GM18867 (cell line): ENCODE measurements around the gene VIPR2.

ENCODE experiments used
- ATAC-seq: cut with Tn5 transposase; IDR thresholded peaks from one replicate; pipeline ENCODE4 v1.9.1; 2021; ENCODE audit warnings: mild to moderate bottlenecking, moderate library complexity; ENCODE audit not compliant: unreplicated experiment

Gene VIPR2

DNA sequence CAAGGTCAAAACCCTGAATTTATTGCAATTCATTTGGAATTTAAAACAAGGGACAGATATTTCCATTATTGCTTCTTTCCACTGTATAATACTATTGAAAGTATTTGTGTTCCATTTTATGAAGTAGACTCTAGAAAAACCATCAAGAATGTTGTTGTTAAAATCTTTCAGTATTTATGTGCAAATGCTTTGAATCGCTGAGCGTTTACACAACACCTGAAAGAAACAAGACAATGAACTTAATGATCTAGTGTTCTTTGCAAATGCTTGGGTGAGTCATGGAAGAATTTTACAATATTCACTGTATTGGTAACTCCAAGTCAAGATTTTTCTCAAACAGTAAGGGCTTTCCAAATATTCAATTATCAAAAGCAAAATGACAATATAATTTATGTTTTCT is 97.1 kb downstream of the VIPR2 start:
- ATAC-seq: no peak

DNA sequence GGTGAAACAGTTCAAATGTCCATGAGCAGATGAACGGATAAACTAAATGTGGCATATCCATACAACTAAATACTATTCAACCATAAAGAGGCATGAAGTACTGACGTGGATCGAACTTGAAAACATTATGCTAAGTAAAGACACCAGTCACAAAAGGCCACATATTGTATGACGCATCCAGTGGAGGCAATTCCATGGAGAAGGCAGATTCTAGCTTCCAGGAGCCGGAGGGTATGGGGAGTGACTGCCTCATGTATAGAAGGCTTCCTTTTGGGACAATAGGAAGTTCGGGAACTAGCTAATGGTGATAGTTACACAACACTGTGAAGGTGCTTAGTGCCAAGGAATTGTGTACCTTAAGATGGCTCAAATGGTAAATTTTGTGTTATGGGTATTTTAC is 98.4 kb downstream of the VIPR2 start:
- no peak for ATAC-seq

DNA sequence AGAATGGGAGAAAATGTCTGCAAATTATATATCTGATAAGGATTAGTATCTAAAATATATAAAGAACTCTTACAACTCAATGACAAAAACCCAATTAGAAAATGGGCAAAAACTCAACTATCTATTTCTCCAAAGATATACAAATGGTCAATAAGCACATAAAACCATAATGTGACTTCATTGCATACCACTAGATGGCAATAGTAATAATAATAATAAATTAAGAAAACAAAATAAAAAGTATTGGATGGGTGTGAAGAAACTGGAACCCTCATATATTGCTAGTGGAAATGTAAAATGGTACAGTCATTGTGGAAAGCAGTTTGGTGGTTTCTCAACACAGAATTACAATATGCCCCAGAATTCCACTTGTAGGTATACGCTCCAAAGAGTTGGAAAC is 98.8 kb downstream of the VIPR2 start:
- no peak for ATAC-seq

DNA sequence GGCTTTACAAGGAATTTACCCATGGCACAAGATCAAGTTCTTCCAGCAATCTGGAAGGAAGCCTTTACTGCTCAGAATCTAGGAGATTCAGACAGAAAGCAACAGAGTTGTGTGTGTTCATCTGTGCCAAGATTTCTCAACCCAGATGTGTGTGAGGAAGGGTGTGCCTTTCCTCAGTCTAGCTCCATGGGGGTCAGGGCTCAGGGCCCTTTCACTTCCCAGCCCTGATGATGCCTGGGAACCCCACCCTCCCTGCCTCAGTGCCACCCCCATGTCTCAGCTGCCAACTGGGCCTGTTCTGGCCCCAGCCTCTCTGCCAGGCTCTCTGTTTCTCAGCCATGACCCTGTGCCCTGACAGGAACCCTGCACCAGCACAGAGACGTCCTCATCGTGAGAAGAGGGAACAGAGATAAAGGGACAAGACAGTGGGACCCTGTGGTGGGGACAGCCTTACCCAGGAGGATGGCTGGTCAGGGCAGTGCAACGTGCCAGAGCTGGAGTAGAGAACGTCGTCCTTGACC is 102.0 kb downstream of the VIPR2 start:
- no peak for ATAC-seq

DNA sequence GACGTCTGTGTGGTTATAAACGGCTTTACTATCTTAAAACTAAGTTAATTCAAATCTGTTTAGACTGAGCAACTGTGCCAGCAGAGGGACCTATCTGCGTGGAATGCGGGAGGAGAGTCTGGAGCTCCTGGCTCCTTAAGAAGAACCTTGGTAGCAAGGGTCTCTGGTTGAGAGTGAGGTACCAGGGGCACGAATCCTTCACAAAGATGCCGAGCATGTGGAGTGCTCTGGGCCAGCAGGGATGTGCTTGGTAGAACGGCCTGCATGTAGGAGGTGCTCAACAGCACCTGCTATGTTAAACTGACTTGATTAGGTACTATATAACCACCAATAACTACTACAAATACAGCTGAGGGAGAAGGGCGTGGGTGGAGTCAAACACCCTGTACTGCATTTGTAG is 102.6 kb downstream of the VIPR2 start:
- no peak for ATAC-seq

DNA sequence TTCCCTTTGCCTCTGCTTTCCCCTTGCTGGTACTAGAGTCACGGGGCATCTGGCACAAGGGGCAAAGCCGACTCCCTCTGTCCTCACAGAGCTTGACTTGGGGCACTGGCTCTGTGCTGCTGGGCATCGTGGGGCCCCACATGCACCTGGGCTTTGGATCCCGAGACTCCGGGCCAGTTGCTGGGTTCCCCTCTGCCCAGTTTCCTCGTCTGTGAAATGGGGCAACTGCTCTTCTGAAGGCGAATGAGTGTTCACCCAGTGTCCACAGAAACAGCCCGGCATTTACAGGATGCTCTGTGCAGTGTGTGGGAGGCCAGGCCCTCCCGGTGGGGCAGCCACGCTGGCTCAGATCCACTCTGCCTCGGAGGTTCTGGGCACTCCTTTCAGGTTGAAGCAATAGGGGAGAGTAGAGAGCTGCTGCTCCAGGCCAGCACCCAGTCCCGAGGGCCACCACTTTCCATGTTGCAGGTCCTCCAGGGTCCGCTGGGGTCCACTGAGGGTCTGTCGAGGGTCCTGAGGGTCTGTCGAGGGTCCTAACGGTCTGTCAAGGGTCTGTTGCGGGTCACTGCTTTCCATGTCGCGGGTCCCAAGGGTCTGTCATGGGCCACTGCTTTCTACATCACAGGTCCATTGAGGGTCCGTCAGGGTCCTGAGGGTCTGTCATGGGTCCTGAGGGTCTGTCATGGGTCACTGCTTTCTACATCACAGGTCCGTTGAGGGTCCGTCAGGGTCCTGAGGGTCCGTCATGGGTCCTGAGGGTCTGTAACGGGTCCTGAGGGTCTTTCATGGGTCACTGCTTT is 103.6 kb downstream of the VIPR2 start:
- no peak for ATAC-seq

DNA sequence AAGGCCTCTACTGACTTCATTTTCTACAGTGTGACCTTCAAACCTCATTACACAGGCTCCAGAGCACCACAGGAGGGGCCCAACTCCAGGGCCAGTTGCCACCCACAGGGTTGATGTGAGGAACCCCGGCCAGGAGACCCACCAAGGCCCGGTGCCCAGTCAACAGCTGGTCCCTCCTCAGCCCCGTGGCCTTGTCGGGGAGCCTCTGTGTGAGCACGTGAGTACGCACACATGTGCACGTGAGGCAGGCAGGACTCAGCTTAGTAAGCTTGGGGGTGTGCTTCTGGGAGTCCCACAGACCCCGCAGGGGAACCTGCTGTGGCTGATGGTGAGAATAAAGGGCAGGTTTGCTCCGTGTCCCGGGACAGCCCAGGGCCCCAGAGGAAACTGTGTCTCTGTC is 104.5 kb downstream of the VIPR2 start:
- ATAC-seq: no peak

DNA sequence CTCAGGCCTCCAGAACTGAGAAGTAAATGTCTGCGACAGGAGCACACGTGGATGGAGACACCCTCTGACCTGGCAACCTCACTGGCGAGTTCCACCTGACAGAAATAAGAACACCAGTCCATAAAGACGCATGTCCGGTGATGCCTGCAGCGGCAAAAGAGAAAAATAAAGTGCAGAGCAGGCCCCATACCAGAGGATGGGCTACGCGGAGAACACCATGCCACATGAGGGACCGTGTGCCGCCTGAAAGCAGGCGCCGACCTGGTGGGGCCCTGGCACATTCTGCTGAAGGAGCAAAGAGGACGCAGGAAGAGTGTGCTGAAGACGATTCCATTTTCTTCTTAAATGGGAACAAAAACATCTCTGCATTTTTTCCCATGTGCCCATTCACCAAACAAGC is 105.0 kb downstream of the VIPR2 start:
- ATAC-seq: no peak

DNA sequence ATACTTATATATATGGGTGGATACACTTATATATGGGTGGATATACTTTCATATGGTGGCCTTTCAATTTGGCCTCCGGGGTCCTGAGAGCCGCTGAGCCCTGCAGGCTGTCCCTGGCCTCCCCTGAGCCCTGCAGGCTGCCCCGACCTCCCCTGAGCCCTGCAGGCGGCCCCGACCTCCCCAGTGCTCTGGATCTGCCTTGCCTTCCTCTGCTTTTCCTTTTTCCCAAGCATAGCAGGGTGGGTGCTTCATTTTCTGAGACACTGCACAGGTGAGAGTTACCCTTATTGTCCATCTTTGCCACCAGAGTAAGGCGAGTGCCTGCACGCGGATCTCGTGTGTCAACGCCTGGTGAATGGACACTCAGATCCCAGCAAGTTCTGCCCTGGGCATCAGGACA is 106.6 kb downstream of the VIPR2 start:
- no peak for ATAC-seq

DNA sequence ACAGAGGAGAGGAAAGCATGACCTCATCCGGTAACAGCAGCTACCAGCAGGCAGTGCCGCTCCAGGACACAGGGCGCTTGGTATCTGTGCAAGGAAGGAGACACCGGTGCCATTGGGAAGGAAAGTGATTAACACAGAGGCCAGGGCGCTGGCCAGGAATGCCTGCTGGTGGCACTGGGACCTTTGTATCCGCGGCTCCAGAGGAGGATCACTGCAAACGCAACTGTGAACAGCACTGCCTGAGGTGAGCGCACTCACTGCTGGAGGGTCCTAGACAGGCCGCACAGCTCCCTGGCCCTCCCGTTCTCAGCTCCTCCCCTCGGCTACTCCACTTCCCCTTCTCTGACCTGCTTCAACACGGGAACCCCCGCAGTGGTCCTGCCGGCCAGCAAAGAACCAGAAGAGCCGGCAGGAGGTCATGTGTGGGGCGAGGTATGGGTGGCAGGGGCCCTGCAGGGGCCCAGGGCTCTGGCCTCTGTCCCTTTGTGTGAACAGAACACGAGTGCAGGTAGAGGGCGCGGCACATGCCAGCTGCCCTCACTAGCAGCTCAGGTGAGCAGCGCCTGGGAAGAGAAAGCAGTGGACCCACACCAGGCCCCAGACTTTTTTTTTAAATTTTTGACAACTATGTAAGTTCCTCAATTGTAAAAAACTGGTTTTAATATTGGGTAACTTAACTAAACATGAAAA is 107.6 kb downstream of the VIPR2 start:
- no peak for ATAC-seq

DNA sequence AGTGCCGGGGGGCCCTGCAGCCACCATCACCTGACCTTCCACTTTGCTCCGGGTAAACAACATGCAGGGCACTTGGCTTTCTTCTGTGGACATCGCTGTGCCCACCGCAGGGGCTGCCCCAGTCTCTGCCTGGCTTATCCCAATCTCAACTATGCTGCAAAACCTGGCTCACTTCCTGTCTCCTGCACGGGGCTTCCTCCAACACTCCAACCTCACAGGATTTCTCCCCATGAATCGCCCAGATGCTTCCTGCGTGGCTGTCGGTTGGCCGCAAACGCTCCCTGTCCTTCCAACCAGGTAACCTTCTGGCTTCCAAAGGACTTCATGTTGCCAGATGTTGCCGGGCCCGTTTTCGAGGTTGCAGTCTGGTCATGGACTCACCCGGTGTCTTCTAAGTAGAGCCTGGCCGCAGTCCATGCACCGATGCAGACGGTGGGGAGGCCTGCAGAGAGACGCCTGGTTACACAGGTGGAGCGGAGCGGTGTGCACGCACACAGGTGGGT is 109.0 kb downstream of the VIPR2 start:
- no peak for ATAC-seq

DNA sequence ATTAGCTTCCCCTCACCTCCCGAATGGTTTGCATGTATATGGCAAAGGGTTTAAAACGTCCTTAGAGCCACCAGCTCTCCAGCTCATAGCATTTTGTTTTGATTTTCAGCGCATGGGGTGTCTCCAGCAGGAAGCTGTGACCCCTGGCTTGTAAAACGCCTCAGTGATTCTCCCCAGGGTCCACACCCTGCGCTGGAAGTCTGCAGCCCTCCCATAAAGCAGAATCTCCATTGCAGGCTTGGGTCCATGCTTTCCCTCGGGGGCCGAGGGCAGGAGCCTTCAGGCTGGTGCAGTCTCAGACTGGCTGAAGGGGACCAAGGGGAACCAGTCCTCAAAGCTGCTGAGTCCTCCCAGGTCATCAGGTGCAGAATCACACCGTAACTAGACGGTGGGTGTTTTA is 109.7 kb downstream of the VIPR2 start:
- no peak for ATAC-seq

DNA sequence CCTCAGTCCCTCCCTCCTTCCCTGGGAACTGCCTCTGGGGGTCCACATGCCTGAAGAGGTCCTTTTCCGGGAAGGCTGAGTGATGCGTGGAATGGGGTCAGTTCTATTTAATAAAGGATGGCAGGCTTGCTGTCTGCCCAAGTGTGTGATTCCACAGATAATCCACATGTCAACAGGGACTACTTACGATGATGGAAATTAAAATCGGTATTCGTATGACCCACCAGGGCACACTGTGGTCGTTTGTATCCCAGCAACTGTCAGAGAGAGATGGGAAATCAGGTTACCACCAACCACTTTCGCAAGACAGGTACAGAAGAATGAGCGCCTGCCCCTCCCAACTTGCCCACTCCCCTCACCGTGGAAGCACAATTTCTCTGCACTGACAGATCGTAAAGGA is 110.3 kb downstream of the VIPR2 start:
- no peak for ATAC-seq

DNA sequence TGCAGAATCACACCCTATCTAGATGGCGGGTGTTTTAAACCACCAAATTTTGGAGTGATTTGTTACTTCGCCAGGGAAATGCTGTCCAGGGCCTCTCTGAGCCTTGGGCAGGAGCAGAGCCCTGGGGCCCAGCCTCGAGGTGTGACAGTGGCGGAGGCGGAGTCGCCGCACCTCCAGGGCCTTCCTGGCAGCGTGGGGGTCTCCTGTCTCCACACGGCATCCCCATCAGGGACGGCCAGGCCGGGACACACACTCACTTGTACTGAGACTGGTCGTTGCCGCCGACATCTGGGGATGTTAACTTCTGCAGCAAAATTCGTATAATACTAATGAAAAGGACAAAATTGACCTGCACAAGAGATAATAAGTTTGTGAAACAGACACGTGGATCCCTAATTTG is 110.7 kb downstream of the VIPR2 start:
- ATAC-seq: no peak

DNA sequence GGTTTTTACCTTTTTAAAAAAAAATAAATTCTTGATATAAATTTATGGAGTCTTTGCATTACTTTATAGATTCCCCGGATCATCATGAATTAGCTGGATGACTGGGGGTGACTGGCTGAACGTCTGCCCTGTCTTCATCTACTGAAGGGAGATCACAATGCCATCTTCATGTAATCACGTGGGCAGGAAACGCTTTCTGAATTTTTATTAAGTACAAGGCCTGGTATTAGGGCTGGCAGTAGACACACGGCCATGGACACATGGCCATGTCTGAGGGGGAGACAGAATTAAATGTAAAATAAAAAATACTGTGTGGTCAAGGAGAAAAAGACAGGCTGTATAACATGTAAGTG is 111.2 kb downstream of the VIPR2 start:
- ATAC-seq: no peak

DNA sequence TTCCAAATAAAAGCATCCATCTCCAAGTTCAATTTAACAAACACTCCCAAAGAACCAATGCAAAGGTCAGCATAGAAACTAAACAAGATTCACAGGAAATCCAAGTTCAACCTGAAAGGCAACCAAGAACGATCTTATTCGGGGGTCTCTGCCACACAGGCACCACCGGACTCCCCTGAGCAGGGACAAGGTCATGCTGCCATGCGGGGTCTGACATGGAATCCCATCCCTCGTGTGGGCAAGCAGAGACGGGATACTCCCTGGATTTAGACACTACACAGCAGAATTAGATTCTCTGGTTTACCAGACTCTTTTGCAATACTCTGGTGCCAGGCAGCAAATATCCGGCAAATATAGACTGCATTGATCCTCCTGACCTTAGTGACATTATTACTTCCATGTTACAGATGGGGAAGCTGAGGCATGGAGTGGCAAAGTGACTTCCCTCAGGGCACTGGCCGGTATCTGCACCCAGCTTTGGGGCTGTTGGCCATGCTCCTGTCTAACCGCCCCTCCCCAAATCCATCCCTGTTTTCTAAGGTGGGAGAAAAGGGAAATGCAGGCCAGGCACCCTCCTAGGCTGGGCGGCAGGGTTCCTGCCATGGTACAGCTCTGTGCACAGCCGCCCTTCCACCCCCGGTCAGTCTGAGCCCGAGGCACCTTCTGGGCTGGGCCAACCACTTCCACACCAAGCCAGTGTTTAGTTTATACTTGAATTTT is 111.8 kb downstream of the VIPR2 start:
- ATAC-seq: no peak

DNA sequence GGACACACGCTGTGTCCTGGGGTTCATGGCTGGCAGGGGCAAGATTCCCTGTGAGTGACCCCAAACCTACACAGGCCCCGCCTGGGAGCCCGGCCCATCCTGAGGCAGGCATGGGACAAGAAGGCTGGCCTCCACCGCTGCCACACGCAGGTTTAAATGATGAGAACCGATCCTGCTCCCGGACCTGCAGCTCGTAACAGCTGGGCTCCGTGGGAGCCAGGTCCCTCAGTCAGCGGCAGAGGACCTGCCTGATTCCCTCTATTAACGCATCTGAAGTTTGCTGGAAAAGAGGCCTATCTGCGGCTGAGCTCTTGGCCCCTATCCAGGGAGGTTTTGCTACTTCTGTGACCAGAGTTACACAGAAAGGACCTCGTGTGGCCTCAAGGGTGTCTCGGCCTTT is 112.3 kb downstream of the VIPR2 start:
- ATAC-seq: no peak

DNA sequence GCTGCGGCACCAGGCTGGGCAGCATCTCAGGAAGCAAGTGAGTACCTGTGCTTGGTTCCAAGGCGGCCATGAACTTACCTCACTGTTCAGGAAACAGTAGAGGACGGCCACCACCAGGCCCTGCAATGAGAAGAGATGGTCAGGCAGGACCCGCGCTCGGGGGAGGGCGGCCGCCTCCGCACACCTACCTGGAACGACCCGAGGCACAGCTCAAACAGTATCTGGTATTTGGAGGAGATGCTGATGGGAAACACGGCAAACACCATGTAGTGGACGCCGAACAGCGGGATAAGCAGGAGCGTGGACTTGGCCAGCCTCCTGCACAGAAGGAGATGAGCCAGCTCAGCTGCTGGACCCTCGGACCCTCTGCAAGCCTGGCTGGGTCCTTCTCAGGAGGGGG is 112.9 kb downstream of the VIPR2 start:
- ATAC-seq: no peak

DNA sequence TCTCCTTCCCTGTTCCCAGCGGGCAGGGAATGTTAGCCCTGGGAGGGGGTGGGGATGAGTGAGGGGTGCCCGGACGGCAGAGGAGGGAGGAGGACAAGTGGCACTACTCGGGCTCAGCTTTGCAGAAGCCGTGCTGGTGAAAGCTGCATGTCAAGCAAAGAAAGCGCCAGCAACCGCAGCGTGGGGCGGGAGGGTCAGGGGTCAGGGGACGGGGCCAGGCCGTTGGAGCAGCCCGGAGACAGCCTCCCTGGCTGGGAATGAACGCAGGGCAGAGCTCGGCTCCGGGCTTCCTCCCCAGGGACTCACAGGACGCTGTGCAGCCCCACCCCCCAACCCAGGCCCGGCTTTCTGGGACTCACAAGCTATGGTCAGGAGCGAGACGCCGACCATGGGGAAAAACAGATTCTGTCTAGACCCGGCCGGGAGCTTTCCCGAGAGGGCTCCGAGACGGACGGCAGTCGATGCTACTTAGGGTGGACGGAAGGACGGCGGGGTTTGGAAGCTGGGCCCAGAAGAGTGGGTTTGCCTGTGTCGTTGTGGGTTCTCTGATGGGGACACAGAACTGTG is 113.4 kb downstream of the VIPR2 start:
- no peak for ATAC-seq

DNA sequence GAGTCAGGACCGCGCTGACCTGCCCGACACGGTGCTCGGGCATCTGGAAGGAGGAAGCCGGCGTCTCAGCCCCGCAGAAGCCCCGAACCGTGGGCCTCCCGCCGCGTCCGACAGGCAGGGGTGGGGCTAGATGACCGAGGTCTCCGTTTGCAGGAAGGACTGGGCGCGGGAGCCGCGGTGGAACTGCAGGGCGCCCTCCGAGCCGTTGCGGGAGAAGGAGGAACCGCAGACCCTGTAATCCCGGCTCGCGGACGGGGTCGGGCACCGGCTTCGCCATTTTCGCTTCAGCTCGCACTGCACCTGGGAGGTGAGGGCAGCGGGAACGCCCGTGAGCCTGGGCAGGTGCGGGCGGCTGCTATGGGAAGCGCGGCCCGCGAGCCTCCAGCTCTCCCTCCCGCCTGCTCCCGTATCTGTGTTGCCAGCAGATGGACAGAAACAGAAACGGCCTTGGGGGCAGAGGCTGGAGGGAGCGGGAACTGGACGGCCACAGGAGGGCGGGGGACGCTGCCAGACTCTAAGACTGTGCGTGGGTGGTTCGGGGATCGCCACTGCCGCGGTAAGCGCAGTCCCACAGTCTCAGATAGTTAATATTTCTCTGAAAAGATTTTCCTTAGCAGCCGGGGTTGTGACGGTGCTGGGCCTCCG is 114.1 kb downstream of the VIPR2 start:
- ATAC-seq: no peak
